HG02588 (cell line): ENCODE measurements around the gene STAT2.
A peak's percentile ranks its signal among the peaks of the same experiment; 100 is the strongest.
"Not testable (repeated sequence)": the region's sequence is repeated elsewhere in the genome, so short reads cannot be mapped to it uniquely, and the experiment has no call there.

Source experiments
- ATAC-seq: cut with Tn5 transposase; IDR thresholded peaks from one replicate; pipeline ENCODE4 v1.9.1; 2021; ENCODE audit warnings: mild to moderate bottlenecking, moderate library complexity; ENCODE audit not compliant: unreplicated experiment

Gene STAT2

DNA sequence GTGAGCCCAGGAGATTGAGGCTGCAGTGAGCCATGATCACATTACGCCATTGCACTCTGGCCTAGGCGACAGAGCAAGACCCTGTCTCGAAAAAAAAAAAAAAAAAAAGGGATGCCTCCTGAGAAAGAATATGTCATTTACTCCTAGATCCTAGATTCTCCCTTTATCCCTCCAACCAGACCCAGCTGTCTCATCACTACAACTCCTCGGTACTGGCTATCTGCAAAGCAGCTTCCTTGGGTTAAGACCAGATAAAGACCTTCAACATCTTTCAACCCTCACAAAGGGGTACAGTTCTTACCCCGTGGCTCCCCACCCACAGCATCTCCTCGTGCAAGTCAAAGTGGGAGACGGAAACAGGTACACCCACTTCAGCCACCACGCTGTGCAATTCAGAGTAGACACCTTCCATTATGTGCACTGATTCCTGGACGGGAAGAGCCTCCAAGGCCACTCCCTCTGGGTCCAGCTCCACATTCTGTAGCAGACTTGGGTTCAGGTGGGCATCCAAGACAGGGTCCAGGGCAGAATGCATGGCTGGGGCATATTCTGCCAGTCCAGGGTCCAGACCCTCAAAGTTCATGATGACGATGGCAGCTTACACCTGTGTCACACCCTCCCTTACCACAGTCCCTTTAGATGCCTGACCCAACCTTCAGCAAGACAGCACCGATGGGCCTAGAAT, 27.3 kb downstream of the STAT2 start:
- ATAC-seq, result no peak

GRCh38 chr12:56330936-56331490, 28.9 kb downstream of the STAT2 start:
- ATAC-seq, result no peak

- ATAC-seq, result no peak
Observed at GRCh38 chr12:56326533-56326932, 33.4 kb downstream of the STAT2 start.

- ATAC-seq, result no peak
Observed at GRCh38 chr12:56326126-56326525, 33.8 kb downstream of the STAT2 start.

DNA sequence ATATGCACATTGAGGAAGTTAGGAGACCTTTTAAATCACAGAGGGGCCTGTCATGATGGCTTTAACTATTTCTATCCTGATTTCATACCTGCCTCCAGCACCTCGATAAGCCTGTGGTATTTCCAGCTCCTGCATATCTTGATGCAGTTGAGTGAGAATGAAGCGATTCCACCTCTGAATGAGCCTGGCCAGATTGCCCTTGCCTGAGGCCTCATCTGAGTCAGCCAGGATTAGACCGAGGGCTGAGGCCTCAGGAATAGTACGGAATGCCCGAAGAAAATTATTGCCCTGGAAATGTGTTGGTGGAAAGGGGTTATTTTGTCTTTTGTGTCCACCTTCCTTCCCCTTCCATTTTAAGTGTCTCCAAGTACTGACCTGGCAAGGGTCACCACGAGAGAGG, 35.7 kb downstream of the STAT2 start:
- no peak for ATAC-seq

GRCh38 chr12:56321610-56322009, 38.3 kb downstream of the STAT2 start:
- not testable (repeated sequence) for ATAC-seq

- no peak for ATAC-seq
Observed at GRCh38 chr12:56321027-56321426, 38.9 kb downstream of the STAT2 start.

DNA sequence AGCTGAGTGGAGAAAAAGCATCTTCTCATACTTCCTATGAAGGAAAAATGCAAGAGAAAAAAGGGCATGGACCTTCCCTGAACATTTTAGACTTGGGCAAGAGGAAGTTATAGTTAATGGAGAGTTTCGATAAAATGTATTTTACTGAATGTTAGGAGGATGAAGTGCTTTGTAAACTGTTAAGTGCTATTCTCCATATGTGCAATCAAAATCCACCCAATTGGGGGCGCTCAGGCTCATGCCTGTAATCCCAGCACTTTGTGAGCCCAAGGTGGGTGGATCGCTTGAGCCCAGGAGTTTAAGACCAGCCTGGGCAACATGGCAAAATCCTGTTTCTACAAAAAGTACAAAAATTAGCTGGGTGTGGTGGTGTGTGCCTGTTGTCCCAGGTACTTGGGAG, 42.2 kb downstream of the STAT2 start:
- ATAC-seq, result no peak

DNA sequence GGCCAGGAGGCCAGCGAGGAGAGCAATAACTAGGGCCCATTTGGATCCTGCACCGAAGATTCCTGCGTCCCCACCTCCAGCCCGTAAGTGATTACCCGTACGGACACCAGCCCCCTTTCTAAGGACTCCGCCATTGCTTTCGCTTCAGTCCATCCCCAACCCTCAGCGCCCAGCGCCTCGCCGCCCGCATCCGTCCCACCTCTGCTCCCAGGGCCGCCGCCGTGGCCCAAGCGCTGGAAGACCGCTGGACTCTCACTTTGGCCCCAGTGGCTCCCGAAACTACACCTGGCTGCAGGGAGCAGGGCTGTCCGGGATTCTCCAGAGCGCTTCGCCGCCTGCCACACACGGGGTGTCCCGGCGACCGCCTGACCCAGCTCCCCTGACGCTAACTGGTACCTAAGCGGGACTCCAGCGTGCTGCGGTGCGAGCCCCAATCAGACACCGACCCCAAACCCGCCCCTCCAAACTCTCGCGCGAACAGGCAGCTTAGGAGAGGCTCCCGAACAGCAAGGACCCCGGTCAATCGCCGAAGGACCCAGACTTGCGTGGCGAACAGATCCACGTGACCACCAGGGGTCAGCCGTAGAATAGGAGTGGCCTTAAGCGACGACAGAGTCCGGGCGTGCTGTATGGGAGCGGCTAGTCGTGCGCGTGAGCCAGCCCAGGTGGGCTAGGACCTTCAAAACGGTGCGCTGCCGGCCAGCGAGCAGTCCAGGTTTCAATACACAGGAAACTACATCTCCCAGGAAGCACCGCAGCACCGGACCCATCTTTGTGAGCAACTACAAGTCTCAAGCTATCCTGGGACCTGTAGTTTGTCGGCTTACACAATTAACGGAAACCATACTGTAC, 44.1 kb downstream of the STAT2 start, which contains the start of gene CNPY2:
Gene CNPY2 (minus strand): TSS at position 367 of the 852 bp plus-strand sequence. CDS start 771 bp downstream, outside the sequence.
- ATAC-seq, result peak; percentile 87

DNA sequence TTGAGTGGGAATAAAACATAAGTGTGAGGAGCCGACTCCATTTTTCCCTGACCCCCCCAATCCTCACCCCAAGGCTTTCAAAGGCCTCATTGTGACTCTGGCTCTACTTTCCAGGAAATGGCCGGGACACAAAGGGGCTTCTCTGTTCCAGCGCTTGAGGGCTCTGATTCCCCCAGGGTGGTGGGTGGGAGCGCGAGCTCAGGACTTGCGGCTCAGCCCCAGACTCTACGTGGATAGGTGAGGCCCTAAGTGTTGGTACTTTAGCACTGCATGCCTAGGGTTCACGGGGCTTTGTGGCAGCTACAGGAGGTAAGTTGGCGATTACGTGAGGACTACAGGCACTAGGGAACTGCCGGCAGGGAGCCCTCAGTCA, 44.7 kb downstream of the STAT2 start:
- no peak for ATAC-seq

- no peak for ATAC-seq
Observed at GRCh38 chr12:56311003-56311402, 48.9 kb downstream of the STAT2 start.

- ATAC-seq, result no peak
Observed at GRCh38 chr12:56308714-56309113, 51.2 kb downstream of the STAT2 start.

GRCh38 chr12:56307221-56307965, 52.5 kb downstream of the STAT2 start:
- ATAC-seq, result no peak

GRCh38 chr12:56304872-56305590, 54.9 kb downstream of the STAT2 start:
- ATAC-seq, result no peak

GRCh38 chr12:56304276-56304675, 55.6 kb downstream of the STAT2 start:
- ATAC-seq, result no peak

- ATAC-seq, result no peak
Observed at GRCh38 chr12:56300644-56301464, 59.1 kb downstream of the STAT2 start.

DNA sequence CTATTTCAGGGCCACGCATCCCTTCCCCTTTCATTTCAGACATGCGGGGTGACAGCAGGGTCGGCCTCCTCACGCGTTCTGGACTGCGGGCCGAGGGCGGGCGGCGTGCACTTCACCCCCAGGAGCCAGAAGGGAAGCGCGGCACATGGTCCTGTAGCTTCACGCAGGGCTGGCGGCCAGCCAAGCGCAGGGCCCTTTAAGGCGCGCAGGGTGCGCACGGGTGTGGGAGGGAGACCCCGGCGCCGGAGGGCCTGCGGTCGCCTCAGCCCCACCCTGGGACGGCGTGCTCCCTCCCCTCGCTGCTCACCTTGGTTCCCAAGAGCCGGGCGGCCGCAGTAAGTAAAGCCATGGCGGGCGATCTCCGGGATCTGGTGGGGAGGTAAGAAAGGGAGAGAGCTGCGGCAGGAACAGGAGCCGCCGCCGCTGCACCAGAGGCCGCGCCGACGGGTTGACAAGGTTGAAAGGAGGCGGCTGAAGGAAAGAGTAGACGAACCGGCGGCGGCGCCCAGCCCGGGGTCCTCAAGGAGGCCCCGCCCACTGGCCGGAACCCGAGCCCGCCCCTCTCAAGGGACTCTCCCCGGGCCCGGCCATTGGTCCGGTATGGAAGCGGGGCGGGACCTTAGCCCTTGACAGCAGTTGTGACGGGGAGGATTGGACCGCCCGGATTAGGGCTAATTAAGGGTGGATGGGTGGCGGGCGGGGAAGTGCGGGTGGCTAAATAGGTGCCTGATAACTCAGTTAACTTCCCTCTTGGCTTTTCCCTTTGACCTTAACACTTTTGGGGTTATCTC, 59.9 kb downstream of the STAT2 start, which contains the start of gene CS:
Gene CS (minus strand): TSS at position 478 of the 791 bp plus-strand sequence. CDS start 129 bp downstream, at position 349.
- ATAC-seq, result peak; percentile 91

GRCh38 chr12:56299308-56299852, 60.5 kb downstream of the STAT2 start:
- no peak for ATAC-seq
